Body of pancreas (tissue), 4 donors: Measurements from ENCODE around the gene LCN6.

Experiments
- CTCF ChIP-seq, 7 experiments: fragments of 450-650 bp in 4 of 7; fragments of 200-600 bp in 3 of 7; sonication (generic) in 3 of 7; IDR thresholded peaks; one replicate each; pipeline ENCODE4 v1.5.1; 2016 to 2019; ENCODE audit warnings: antibody characterized with exemption in 7 of 7
- POLR2A ChIP-seq, 3 donors: fragments of 450-650 bp; IDR thresholded peaks; one replicate each; pipeline ENCODE4 v1.6.1; 2016; ENCODE audit warnings: antibody characterized with exemption in 3 of 3, mild to moderate bottlenecking in 2 of 3

DNA sequence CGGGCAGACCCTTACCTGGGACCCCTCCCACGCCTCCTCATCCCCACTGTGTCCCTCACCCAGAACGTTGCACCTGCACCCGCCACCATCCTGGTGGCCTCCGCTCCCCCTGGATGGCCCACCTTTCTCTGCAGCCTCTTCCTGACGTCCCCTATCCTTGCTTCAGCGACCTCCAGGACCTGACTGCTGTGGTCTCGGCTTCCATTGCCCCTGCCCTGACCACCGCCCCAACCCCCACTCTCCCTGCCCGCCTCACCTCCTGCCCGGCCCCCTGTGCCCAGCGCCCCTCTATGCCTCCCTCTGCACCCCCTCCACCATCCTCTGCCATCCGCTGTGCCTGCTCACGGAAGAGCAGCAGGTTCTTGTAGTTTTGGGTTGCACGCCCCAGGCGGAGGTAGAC lies 7.8 kb downstream of the LCN6 start:
- TF ChIP-seq CTCF (IDR thresholded peaks at IDR 0.05) (no peak), POLR2A (IDR thresholded peaks at IDR 0.05) (no peak)
